Right lobe of liver (tissue), 4 donors: ENCODE results near the gene MTFMT.
"Not testable (repeated sequence)": the region's sequence is repeated elsewhere in the genome, so short reads cannot be mapped to it uniquely, and the experiment has no call there.

Experiments
- POLR2A ChIP-seq: fragments of 450-650 bp; IDR thresholded peaks from one replicate; pipeline ENCODE4 v1.6.1; 2017; ENCODE audit warnings: antibody characterized with exemption, mild to moderate bottlenecking
- TF ChIP-seq, protein P1 (sequence below), 4 donors: fragments of 200-600 bp in 3 of 4; fragments of 450-650 bp in 1 of 4; IDR thresholded peaks; one replicate each; pipeline versions ENCODE4 v1.5.1 to v1.8.0; 2016 to 2022; ENCODE audit warnings: antibody characterized with exemption in 4 of 4, mild to moderate bottlenecking in 2 of 4
- donor health status: DM: no; HTN: no; CAD: no.
- donor health status: DM: no; HTN: no; CAD: no.
- donor health status: DM: no; HTN: yes; CAD: no.

DNA sequence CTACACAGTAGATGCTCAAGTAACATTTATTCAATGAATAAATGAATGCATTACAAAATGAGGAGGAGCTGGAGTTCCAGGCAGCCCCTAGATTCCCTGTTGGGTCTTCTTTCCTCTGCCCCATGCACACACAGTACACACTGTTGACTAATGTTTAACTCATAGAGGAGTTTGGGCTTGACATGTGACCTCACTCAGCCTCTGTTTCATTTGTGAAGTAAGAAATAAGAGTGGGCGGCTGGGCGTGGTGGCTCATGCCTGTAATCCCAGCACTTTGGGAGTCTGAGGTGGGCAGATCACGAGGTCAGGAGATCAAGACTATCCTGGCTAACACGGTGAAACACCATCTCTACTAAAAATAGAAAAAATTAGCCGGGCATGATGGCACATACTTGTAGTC lies 14.8 kb upstream of the MTFMT start:
- TF ChIP-seq, protein P1, sequence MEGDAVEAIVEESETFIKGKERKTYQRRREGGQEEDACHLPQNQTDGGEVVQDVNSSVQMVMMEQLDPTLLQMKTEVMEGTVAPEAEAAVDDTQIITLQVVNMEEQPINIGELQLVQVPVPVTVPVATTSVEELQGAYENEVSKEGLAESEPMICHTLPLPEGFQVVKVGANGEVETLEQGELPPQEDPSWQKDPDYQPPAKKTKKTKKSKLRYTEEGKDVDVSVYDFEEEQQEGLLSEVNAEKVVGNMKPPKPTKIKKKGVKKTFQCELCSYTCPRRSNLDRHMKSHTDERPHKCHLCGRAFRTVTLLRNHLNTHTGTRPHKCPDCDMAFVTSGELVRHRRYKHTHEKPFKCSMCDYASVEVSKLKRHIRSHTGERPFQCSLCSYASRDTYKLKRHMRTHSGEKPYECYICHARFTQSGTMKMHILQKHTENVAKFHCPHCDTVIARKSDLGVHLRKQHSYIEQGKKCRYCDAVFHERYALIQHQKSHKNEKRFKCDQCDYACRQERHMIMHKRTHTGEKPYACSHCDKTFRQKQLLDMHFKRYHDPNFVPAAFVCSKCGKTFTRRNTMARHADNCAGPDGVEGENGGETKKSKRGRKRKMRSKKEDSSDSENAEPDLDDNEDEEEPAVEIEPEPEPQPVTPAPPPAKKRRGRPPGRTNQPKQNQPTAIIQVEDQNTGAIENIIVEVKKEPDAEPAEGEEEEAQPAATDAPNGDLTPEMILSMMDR (IDR thresholded peaks at IDR 0.05), result not testable (repeated sequence)
- not testable (repeated sequence) for TF ChIP-seq POLR2A
